ENCODE measurements around the gene PTPRO.

The PTPRO gene

GRCh38 chr12:15322164-15323061 lies at the start of gene PTPRO:
PTPRO (plus strand) TSS chr12:15322508.
- DNase-seq, result no peak

GRCh38 chr12:15273896-15274295 lies 48.4 kb upstream of the PTPRO start:
- DNase-seq, result no peak

- DNase-seq, result no peak
Measured at GRCh38 chr12:15274561-15274967, 47.7 kb upstream of the PTPRO start.

- DNase-seq, result no peak
Measured at GRCh38 chr12:15276088-15276698, 46.1 kb upstream of the PTPRO start.

DNA sequence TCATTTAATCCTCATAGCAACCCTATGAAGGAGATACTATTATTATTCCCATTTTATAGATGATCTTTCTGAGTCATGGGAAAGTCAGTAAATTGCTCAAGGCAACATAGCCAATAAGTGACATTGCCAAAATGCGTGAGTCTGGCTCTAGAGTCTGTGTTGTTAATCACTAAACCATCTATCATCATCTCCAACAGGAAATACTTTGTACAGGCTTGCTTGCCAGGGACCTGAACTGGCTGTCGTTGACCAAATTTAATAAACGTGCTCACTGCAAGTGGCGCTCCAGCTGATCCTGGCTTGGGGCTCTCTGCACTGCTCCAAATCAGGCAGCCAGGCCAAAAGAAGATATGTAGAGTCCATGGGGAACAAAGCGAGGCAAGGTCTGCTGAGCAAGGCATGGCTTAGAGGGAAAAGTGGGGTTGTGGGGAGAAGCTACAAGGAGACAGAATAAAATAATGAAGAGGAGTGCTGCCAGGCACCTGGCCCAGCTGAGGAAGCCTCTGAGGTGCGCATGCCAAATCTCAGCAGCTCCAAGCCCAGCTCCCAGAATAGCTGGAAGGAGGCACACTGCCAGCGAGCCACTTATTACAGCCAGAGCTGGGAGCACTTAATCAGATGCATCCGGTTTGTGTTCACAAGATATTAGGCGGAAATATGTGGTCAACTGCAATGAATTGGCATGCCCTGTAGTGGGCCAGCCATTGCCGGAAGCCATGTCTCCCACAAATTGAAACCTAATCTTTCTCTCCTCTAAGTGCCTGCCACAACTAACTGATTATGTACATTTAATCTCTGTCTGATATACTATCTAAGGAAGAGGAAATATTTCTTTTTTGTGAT lies 43.3 kb upstream of the PTPRO start:
- peak; percentile 83 for DNase-seq

DNA sequence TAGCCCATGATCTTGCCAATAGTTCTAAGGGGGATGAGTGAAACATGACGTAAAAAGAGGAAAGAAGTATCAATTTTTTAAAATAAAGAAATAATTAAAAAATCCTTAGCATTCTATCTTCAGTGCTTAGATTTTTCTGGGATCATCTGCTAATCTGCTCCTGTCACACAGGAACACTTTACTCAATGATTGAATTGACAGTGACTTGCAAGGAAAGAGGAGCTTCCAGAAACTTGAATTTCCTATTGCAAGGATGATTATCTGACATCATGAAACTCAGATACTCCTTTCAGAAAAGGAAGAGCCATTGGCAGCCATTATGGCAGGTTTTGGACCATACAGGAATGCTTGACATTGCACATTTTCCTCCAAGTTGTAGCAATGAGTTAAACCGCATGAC lies 41.4 kb upstream of the PTPRO start:
- no peak for DNase-seq

DNA sequence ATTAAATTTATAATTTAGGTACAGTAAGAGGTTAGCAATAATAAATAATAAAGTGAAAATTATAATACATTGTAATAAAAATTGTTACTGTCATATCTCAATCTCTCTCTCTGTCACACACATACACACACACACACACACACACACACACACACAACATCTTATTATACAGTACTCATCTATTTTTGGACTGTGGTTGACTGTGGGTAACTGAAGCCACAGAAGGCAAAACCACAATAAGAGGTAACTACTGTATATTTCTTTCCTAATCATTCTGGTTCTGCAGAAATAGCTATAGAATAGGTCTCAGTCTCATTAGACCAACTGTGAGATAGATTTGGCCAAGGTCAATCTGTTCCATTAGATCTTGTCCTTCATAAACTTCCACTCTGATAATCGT lies 33.1 kb upstream of the PTPRO start:
- DNase-seq, result no peak

GRCh38 chr12:15293731-15294130 lies 28.6 kb upstream of the PTPRO start:
- no peak for DNase-seq

GRCh38 chr12:15299947-15300346 lies 22.4 kb upstream of the PTPRO start:
- no peak for DNase-seq

- DNase-seq, result no peak
Measured at GRCh38 chr12:15304296-15304695, 18.0 kb upstream of the PTPRO start.

GRCh38 chr12:15306605-15307004 lies 15.7 kb upstream of the PTPRO start:
- DNase-seq, result no peak

- no peak for DNase-seq
Measured at GRCh38 chr12:15307079-15307478, 15.2 kb upstream of the PTPRO start.

DNA sequence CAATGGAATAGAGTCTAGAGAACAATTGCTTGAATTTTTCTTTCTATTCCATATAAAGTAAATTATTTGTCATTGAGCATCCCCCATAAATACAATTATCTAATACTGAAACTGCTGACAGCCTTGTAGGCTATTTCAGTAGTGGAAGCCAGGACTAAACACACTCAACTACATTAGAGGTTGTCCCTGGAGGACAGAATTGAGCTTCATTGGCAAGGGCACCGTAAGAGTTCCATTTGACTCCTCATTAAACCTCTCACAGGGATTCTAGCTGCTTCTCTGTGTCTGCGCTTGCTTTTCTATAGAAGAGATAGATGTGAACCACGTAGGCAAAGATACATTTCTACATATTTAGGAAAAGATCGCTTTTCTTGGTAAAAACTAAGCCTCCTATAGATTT lies 3.5 kb upstream of the PTPRO start:
- DNase-seq, result no peak

DNA sequence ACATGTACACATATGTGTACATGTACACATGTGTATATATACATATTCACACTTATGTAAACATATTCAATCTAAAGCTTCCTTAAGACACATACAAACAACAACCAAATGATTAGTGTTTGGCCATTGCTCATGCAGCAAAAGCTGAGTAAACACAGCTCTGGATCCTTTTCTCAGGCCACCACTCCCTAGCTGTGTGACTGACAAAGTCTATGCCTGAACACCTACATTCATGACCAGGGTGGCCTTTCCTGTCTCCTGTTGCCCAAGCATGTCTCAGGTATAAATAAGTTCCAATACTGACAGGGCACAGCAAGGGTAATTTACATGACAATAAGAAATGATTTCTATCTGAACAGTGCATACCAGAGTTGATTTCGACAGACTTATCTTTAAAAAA lies 1.4 kb upstream of the PTPRO start:
- no peak for DNase-seq

DNA sequence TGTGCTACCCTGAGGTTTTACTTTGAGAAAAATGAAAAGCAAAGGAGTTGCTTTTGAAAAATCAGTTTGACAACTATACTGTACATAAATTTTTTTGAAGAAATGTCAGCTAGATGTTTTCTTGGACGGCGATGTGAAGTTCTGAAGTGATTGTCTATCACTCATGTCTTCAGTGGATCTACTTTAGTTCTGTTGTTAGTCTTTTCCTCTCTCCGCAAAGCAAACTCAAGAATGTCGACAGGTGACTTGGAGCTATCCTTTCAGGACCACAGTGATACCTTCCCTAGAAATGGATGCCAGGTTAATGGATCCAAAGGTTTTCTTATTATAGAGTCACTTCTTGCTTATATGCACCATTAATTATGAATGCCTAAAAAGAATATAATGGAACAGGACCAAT lies 1.2 kb downstream of the PTPRO start:
- DNase-seq, result no peak

DNA sequence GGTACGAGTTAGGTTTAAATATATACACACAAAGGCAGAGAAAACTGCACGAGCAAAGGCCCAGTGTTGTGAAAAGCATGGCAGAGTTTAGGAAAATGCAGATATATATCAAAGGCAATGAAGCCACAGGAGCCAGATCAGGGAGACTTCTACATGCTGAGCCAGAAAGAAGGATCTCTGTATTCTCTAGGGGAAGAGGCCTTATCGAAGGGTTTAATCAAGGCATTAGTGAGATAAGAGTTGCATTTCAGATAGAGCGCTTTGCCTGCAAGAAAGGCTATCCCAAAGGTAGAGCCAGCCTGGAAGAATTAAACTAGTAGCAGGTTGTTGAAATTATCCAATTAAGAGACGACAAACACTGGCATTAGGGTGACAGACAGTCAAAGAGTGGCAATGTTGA lies 7.6 kb downstream of the PTPRO start:
- DNase-seq, result no peak

DNA sequence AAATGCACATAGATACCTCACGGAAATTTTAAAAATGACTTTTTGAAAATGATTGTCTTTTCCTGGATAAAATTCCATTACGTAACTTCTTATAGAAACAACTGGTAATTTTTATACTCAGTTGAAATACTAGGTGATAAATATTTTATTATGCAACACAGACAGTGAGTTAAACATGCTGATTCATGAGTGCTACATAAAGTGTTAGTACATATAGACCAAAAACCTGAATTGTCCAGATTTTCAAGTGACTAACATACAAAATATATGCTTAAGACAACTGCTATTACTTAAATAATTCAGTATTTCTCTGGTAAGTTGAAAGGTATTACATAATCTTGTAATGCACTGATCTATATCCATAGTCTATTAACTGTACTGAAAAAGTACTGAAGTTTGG lies 11.9 kb downstream of the PTPRO start:
- no peak for DNase-seq

GRCh38 chr12:15335959-15336358 lies 13.7 kb downstream of the PTPRO start:
- no peak for DNase-seq

DNA sequence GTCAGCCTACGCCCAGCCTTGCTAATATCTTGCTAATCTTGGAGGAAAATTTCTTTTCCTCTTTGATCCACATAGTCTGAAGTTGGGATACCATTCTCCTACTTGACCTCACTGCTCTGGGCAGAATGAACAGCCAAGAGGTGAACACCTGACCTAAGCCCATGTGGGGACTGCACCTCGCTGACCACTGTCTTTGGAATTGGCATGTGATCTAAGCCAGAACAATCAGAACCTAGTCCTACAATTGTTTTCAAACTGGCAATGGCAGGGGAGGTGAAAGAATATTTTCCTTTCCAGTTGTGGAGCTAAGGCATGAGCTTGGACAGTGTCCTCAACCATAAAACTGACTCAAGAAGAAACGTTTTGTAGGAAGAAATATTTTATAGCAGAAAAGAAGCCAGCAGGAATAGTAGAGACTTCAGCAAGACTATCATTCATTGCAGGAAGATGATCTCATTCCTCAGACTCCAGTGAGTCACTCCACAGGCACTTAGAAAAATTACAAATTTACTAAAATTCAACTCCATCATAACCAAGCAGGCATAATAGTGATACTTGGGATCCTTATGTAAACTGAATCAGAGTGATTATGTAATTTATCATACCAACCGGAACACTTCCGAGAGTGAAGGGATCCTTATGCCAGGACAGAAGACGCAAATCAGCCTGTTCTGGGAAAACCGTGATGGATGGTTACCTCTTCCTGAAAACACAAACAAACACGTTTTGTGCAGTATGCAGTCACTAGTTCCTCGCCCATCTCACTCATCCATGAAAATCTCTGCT lies 14.7 kb downstream of the PTPRO start:
- DNase-seq, result no peak

- no peak for DNase-seq
Measured at GRCh38 chr12:15341371-15341770, 19.1 kb downstream of the PTPRO start.

GRCh38 chr12:15344561-15344960 lies 22.3 kb downstream of the PTPRO start:
- DNase-seq, result no peak

- no peak for DNase-seq
Measured at GRCh38 chr12:15346488-15346887, 24.2 kb downstream of the PTPRO start.

GRCh38 chr12:15350643-15351042 lies 28.3 kb downstream of the PTPRO start:
- DNase-seq, result no peak

All from NCI-H2107 (cell line).